ENCODE data around the gene CORO1A.

GRCh38 chr16:30180741-30181140, 2.7 kb upstream of the CORO1A start:
- TF ChIP-seq CTCF (IDR thresholded peaks at IDR 0.05) (no peak), EZH2phosphoT487 (IDR thresholded peaks at IDR 0.05) (no peak), EZH2 (IDR thresholded peaks at IDR 0.05) (no peak)
